GM21737 (cell line): ENCODE measurements around the gene RNF103.
"Not testable (repeated sequence)": the region's sequence is repeated elsewhere in the genome, so short reads cannot be mapped to it uniquely, and the experiment has no call there.

ENCODE experiments used
- ATAC-seq: cut with Tn5 transposase; IDR thresholded peaks from one replicate; pipeline ENCODE4 v1.9.1; 2021; ENCODE audit warnings: mild to moderate bottlenecking, moderate library complexity; ENCODE audit not compliant: unreplicated experiment

The RNF103 gene

DNA sequence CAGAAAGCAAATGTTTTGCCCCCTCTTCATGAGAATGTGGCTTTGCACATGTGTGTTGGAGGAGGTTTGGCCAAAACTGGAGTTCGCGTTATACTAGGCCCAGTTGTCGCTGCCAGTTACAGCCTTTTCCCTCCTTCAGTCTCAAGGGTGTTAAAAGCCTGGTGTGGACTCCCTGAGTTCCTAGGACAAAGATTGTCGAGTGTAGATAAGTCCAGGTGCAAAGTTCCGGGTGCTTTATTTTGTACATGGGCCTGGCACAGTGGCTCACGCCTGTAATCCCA lies 542 bp upstream of the RNF103 start:
- ATAC-seq, result no peak

DNA sequence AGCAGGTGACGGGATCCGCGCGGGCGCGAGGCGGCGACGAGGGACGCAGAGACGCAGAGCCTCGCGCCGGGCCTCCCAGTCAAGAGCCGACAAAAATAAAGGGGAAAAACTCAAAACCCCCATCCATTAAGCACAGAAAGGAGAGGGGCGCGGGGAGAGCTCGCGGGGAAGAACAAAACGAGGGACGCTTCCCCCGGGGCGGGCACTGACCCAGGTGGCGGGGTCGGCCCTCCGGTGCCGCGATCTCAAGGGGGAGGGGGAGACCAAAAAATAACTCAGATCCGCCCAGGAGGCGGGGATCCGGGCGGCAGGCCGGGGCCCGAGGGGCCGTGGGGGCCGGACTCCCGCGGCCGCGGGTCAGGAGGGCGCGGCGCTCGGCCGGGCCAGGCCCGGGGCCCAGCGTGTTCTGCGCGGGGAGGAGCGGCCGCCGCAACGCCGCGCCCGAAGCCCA lies 597 bp downstream of the RNF103 start:
- peak; percentile 36 for ATAC-seq

DNA sequence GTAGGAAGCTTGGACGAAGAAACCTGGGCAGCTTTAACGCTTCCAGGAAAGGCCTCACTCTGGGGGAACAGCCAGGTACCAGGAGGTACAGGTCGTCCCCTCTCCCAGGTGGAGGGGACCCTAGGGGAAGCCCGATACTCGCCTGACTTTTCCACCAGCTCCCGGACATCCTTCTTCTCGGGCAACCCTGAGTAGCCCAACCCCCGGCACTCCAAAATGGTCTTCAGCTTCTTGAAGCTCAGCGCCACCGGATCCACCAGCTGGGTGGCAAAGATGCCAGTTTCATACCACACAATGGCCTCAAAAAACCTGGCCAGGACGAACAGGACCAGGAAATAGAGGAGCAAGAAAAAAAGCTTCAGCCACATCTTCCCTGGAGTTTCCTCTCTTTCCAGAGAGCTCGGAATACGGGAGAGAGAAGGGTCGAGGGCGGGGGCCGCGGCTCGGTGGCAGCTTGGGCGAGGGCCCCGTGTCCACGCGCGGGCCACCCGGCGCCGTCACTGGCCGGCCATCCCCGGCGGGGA lies 1.1 kb downstream of the RNF103 start:
- no peak for ATAC-seq

DNA sequence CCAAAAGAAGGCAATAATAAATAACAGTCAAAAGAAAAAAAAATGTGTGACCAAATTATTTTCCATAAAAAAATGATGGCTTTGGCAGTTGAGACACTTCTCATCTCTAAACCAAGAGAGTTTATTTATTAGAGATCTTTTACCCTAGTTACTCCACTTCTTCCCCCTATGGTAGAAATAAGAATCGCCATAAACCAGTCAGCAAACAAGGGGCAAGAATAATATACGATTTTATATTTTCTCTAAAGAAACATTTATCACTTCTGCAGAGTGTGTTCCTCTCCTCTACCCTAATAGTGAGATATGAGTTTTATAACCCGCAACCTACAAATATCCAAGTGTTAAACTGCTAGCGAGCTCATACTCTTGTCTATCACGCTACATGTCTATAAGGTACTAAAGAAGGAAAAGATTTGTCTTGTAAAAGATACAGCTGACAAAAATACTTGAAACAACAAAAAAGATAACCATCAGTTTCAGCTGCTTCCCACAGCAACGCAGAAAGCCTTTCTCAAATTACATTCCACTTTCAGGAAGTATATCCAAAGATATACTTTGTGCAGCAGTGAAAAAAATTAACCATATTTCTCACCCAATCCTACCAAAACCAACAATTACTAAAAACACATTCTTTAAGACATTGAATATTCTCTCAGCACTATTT lies 2.3 kb downstream of the RNF103 start:
- ATAC-seq, result no peak

DNA sequence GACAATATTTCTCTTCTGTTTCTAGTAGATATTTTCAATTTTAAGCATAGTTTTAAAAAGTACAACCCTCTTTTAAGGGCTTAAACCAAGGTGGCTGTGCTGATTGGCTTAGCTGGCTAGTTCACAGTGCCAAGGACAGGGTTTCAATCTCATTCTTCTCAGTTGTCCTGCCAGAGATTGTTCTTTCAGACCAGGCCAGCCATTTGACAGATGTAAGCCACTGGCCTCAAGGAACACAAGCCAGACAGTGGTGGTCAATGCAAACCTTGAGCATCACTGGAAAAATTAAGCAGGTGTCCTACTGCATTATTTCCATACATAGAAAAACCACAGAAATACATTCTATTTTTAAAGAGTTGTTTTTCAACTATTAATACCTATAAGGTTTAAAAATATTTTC lies 5.9 kb downstream of the RNF103 start:
- no peak for ATAC-seq

DNA sequence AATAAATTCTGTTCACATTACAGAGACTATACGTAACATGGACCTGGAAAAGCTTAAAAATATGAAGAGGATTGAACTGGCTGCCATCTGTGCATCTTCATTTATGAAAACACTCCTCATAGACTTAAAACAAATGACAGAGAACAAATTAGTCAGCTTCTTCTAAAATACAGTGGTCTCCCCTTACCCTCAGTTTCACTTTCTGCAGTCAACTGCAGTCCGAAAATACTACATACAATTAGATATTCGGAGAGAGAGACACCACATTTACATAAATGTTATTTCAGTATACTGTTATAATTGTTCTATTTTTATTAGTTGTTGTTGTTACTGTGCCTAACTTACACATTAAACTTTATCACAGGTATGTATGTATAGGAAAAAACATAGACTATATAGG lies 6.5 kb downstream of the RNF103 start:
- ATAC-seq, result peak; percentile 42

DNA sequence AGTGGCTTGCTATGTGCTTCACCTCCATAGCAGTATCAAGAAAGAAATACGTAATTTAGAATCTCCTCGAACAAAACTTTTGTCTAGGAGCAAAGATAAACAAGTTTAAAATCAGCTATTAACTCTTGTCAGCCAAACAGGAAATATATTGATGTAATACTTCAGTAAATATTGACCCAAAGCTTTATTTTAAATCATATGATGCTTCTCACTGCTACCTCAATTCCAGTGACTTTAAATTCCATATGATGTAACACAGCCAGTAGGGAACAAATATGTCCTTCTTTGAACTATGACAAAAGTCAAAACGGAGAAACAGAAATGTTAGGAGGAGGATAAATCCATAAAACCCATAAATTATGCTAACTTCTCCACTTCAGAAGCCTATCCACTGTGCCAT lies 7.2 kb downstream of the RNF103 start:
- ATAC-seq, result no peak

DNA sequence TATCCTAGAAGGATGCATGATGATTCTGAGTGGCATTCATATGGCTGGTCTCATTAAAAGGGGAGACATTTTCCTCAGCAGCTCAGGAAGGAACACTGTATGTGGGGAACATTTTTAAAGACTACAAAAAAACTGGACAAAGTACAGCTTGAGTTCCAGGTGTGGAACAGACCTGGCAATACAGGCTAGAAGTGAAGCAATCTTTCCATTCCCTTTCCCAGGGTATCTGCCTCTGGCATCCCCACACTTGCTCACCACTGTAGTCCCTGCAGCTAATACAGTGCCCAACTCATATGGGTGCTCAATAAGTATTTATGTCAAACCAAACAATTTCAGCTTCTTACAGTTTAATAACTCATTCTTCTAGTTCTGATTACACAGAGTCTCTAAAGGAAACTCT lies 8.1 kb downstream of the RNF103 start:
- no peak for ATAC-seq

DNA sequence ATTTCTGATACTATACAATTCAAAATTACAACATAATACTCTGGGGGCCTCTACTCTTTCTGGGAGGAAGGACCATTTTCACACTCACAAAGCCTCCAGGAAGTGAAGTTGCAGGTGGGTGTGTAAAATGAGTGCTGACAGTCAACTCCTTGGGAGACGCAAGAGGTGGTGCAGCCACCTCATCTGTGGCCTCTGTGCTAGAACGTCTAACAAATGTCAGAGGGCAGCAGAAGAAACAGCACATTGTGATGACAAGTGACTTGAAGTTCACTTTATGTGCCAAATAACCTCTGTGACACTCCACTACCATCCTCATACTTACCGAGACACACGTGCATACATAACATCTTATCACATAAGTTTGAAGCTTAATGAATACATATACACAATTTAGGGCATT lies 10.2 kb downstream of the RNF103 start:
- no peak for ATAC-seq

DNA sequence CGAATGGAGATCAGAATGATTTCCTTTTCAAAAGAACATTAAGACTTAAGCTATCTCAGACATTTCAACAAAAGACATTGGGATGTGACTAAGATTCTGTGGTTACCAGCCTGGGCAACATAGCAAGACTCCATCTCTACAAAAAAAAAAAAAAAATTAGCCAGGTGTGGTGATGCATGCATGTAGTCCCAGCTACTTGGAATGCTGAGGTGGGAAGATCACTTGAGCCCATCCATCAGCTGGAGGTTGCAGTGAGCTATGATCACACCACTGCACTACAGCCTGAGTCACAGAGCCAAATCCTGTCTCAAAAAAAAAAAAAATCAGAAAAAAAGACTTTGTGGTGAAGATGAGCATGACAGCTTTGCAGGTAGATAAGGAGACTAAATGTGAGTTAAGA lies 12.8 kb downstream of the RNF103 start:
- no peak for ATAC-seq

DNA sequence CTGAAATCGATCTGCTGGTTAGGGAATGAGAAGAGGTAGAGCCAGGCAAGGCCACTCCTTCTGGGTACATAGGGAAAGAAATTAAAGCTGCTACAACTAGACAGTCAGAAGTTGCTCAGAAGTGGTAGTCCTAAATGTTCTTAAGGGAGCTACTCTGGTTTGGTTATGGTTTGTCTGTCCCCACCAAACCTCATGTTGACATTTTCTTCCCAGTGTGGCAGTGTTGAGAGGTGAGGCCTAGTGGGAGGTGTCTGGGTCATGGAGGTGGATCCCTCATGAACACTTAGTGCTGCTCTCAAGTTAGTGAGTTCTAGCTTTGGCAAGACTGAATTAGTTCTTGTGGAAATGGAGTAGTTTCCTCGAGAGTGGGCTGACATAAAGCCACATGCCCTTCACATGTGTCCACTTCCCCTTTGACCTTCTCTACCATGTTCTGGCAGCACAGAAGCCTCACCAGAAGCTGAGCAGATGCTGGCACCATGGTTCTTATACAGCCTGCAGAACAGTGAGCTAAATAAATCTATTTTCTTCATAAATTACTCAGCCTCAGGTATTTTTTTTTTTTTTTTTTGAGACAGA lies 14.7 kb downstream of the RNF103 start:
- no peak for ATAC-seq

DNA sequence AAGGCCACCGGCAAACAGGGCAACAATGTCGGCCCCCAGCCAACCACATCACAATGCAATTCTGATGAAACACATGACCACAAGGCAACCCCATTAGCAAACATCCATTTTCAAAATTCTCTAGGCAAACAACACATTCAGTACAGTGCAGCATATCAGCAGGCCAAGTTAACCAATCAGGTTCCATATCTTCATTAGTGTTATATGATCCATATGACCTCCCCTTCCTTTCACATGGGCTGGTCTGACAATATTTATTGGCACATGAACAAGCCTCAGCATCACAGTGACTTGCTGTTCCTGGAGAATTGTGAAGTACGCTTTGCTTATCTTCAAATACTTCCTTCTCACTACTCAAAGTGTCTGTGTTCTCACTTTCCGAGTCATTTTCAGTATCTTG lies 19.8 kb downstream of the RNF103 start:
- ATAC-seq, result no peak

DNA sequence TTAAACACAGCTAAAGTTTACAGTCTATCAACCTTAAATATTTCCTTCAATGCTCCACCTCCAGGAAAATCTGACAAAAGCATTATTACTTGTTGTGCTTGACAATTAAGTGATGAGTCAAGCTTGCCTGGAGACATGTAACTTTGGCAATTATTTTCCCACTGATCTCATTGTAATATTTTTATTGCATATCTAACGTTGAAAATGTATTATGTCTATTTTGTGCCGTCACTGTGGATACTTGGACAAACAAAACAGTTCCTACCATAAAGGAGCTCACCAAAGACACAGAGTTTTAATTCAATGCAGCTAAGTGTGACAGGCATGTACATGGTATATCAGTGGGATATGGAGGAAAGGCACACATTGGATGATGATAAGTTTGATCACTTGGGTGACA lies 24.7 kb downstream of the RNF103 start:
- no peak for ATAC-seq

DNA sequence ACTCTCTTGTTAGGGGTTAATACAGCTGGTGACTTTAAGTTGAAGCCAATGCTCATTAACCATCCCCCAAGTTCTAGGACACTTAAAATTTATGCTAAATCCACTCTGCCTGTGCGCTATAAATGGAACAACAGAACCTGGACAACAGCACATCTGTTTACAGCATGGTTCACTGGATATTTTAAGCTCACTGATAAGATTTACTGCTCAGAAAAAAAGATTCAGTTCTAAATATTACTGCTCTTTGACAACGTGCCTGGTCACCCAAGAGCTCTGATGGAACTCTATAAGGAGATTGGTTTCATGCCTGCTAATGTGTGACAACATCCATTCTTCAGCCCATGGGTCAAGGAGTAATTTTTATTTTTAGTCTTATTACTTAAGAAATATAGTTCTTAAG lies 27.5 kb downstream of the RNF103 start:
- ATAC-seq, result no peak

DNA sequence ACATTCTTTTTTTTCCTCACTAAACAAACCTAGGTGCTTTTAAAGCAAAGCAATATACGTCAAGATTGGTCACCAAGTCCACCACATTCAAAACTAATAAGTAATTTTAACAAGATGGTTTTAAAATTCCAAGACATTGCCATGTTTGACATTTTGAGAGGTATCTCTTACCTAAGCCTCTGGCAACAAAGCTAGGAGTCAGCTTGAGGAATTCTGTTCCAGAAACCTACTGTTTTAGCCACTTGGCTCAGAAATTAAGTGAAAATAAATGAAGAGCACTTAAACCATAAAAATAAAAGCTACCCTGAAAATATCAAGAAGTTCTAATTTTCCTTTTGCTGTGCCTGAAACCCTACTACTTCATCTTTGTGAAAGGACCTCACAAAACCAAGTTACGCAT lies 30.4 kb downstream of the RNF103 start:
- no peak for ATAC-seq

DNA sequence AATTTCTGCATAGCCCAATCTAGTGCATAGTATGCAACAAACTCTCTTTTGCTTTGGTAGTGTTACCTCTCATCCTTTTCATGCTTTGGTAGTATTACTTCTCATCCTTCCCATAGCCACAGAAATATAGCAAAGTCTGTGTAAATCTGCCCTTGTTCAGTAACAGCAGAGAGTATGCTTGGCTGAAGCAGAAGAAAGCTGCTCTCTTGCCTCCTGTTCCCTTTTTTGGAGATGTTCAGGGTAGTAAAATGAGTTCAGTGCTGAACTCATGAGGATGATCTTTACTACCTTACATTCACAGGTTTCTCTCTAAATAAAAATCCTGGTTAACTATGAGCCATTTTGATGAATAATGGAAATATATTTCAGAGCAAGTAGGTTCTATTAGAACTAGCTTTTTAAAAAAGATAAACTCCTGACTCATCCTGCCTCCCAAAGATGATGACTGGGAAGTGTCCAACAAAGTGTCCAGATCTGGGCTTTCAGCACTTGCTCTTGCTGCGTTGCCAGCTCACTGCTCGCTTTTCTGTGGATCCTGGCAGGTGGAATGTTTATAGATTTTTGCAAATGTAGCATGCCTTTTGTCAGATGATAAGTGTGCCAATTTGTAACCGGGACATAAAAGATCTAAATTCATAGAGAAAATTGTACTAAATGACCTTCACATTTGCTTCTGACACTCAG lies 31.0 kb downstream of the RNF103 start:
- no peak for ATAC-seq

DNA sequence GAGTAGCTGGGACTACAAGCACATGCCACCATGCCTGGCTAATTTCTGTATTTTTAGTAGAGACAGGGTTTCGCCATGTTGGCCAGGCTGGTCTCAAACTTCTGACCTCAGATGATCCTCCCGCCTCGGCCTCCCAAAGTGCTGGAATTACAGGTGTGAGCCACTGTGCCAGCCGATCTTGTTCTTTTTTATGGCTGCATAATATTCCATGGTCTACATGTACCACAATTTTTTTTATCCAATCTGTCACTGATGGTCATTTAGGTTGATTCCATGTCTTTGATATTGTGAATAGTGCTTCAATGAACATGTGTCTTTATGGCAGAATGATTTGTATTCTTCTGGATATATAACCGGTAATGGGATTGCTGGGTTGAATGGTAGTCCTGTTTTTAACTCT lies 34.0 kb downstream of the RNF103 start:
- ATAC-seq, result not testable (repeated sequence)

DNA sequence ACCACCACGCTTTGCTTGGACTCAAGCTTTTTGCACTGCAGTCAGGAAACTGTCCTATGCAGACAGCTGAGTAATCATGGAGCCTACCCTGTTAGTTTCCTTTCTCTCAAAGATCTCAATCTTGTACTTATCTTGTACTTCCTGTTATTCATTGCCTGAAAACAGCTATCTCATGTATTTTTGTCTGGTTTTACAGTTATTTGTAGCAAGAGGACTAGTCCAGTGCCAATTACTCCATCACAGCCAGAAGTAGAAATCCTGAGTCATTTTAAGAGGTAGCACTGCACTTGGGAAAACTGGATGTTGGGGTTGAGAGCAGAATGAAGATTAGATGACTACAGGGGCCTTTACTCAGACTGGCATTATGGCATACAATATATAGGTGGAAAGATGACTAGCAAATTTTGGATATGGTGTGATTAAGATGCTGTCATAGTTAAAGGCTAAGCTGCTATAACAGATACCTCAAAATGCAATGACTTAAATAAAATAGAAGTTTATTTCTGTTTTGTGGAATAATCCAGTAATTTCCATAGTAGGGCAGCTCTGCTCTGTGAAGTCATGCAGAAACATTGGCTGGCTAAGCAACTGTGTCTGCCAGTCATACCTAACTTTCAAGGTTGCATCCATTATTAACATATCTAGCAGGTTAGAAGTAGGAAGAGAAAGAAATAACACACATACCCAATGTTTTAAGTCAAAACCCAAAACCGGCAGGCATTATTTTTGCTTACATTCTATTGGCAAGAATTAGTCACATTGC lies 39.3 kb downstream of the RNF103 start:
- no peak for ATAC-seq

DNA sequence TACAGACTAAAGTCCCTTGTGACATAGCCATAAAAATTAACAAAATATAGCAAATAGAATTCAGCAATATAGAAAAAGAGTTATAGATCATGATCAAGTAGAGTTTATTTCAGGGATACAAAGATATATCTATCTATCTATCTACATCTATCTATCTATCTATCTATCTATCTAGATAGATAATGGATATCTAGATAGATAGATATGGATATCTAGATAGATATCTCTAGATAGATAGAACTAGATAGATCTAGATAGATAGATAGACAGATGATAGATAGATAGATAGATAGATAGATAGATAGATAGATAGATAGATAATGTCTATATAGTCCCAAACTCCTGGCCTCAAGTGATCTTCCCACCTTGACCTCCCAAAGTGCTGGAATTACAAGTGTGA lies 43.1 kb downstream of the RNF103 start:
- ATAC-seq, result no peak

DNA sequence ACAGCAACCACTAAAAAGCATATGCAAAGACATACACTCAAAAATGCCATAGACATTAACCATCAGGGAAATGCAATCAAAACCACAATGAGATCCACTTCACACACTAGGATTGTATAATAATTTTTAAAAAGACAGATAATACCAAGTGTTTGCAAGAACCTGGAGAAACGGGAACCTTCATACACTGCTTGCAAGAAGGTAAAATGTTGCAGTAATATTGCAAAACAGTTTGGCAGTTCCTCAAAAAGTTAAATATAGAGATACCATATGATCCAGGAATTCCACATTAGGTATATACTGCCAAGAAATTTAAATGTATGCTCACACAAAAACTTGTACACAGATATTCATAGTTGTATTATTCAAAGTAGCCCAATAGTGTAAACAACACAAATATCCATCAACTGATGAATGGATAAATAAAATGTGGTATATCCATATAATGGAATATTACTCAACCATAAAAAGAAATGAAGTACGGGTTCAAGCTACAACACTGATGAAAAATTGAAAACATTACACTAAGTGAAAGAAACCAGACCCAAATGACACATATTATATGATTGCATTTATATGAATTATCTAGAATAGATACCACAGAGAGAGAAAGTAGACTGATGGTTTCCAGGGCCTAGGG lies 45.7 kb downstream of the RNF103 start:
- no peak for ATAC-seq

DNA sequence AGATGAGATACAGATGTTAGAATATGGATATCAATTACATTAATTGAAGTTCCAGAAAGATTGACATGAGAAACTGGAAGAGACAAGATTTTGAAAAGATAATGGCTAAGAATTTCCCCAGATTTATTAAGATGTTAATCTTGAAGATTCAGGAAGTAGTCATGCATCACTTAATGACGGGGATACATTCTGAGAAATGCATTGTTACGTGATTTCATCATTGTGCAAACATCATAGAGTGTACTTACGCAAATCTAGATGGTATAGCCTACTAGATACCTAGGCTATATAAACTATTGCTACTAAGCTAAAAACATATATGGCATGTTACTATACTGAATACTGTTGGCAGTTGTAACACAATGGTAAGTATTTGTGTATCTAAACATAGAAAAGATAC lies 53.6 kb downstream of the RNF103 start:
- ATAC-seq, result no peak
